ENCODE results near the gene SETBP1.

- TF ChIP-seq CTCF (IDR thresholded peaks at IDR 0.05) (no peak), POLR2A (IDR thresholded peaks at IDR 0.05) (no peak)
These were observed 27.9 kb downstream of the SETBP1 start for GRCh38 chr18:44708451-44709083.
